Activated T-cell treated with anti-CD3 and anti-CD28 coated beads for 48 hours (primary cell): Measurements from ENCODE around the gene CSNK2A1.
A peak's percentile ranks its signal among the peaks of the same experiment; 100 is the strongest.
"Not testable (repeated sequence)": the region's sequence is repeated elsewhere in the genome, so short reads cannot be mapped to it uniquely, and the experiment has no call there.

Experiments used
- DNase-seq: peaks from one replicate; pipeline ENCODE4 v3.0.0-alpha.2; 2020; ENCODE audit warnings: low read depth

The CSNK2A1 gene

DNA sequence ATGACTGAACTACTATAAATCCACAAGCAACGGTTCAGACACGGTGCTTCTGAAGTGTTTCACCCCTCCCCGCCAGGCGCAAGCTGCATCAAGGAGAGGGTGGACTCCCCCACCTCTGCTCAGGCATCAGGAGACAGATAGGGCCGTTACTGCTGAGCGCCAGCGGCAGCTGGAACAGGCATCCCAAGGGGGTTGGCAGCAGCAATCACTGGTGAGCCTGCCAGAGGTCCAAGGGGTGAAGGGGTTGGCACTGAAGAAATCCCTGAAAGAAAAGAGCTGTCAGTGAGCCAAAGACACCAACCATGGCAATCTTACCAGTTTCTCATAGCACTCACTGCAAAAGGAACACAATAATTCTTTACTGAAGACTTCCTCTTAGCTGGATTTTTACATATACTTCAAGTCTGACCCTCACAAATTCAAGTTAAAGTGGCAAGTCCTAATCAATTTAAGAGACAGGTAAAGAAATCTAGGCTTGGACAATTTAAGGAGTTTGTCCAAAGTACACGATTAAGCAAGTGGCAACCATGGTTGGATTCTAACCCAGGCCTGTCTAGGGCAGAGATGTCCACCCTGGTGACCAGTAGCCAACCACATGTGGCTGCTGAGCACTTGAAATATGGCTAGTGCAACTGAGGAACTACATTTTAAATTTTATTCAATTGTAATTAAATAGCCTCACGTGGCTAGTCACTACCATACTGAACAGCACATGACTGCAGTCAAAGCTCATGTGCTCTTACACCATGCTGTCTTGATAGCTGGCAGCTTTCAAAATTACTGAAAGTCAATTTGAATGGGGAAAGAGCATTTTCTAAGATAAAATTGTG is 59.6 kb downstream of the CSNK2A1 start:
- no peak for DNase-seq

DNA sequence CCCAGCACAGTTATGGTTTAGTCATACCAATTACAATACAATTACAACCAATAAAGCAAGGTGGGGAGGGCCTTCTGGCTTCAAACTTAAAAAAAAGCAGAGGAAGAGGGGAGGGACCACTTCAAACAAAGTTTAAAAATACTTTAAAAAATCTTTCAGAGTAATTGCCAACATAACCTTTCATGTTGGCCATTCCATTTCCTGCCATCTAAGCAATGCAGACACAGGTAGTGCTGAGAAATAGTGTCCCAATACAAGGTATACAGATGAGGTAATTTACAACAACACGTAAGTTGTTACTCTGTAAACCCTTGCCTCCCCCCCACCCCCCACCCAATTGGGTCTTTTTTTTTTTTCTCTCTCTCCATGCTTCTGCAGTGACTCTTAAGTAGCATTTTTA is 62.4 kb downstream of the CSNK2A1 start:
- DNase-seq: no peak

DNA sequence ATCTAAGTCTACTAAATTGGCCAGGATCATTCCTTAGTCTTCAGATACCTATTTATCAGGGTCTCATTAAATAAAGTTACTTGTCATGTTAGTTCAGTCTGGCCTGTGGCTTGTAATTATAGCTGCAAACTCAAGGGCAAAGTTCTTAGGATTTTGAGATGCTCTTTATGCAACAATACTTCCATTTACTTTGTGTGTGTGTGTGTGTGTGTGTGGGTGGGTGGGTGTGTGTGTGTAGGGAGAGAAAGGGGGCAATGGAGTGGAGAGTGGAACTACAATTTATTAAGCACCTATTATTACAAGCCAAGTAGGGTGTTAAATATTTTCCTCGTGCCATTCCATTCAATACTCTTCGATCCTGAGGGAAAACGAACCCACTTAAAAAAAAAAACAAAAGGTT is 63.5 kb downstream of the CSNK2A1 start:
- DNase-seq: no peak

DNA sequence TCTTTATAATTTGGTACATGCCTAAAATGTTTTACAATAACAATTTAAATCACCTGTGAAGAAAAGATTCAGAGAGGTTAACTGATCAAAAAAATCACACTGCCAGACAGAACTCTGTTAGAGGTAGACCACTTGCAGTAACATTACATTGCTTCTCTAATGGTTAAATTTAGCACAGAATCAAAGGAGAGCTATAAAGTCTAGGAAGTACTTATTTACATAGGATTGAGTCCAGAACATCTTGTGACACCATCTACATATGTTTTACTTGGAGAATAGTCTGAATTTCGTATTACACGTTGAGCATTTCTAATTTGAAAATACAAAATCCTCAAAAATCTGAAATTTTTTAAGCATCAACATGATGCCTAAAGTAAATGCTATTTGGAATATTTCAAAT is 64.1 kb downstream of the CSNK2A1 start:
- no peak for DNase-seq

DNA sequence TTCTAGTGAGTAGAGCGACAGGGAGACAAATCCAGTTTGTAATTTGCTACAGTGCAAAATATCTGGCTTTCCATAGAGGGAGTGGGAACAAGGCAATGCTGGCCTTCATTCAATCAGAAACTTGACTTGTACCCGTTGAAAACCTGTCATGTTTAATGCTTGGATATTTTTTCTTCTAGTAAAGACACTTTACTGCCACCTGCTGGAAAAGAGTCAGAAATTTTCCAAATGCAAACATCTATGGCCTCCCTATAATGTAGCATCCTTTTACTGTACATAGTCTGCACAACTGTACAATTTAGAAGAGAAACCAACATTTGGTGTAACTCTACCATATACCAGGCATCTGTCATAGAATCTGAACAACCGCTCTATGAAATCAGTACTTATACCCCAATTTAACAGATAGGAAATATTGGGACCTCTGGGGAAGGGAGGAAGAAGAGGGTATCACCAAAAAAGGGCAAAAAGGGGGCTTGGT is 64.6 kb downstream of the CSNK2A1 start:
- DNase-seq: no peak

DNA sequence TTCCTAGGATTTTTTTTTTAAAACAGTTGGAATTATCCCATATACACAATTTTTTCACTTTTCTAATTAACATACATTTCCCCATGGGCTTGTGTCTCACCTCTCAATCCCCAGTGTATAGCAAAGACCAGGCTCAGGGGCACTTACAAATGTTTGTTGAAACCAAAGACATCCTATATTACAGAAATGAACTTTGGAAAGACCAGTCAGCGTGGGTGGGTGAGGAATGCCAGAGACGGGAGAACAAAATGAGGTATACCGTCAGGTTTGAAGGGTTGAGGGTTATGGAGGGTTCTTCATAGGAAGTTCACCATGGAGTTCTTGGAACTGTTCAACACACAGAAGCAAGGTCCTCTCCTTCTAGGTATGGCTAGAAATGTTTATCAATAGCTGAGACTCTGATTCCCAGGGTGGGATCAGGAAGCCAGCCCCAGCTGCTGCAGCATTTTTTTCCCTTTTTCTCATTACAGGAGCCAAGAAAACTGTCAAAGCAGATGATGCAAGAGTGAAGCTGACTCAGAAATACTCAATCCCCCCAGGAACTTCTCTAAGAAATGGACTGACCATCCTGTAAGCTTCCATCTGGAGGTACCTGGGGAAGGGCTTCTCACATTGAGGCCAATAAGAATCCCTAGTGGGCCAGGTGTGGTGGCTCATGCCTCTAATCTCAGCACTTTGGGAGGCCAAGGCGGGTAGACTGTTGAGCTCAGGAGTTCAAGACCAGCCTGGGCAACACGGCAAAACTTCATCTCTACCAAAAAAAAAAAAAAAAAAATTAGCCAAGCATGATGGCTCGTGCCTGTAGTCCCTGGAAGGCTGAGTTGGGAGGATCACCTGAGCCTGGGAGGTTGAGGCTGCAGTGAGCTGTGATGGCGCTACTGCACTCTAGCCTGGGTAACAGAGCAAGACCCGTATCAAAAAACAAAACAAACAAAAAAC is 65.3 kb downstream of the CSNK2A1 start:
- DNase-seq: no peak

DNA sequence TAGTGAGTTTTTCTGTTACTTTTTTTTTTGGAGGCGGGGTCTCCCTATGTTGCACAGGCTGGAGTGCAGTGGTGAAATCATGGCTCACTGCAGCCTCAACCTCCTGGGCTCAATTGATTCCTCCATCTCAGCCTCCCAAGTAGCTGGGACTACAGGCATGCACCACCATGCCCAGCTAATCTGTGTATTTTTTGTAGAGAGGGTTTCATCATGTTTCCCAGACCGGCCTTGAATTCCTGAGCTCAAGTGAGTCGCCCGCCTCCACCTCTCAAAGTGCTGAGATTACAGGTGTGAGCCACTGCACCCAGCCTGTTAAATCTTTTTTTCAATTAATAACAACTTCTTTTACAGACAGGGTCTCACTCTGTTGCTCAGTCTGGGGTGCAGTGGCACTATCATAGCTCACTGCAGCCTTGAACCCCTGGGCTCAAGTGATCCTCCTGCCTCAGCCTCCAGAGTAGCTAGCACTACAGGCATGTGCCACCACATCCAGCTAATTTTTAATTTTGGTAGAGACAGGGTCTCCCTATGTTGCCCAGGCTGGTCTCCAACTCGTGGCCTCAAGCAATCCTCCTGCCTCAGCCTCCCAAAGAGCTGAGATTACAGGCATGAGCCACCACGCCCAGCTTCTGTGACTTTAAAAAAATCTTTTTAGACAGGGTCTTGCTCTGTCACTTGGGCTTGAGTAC is 66.9 kb downstream of the CSNK2A1 start:
- not testable (repeated sequence) for DNase-seq

DNA sequence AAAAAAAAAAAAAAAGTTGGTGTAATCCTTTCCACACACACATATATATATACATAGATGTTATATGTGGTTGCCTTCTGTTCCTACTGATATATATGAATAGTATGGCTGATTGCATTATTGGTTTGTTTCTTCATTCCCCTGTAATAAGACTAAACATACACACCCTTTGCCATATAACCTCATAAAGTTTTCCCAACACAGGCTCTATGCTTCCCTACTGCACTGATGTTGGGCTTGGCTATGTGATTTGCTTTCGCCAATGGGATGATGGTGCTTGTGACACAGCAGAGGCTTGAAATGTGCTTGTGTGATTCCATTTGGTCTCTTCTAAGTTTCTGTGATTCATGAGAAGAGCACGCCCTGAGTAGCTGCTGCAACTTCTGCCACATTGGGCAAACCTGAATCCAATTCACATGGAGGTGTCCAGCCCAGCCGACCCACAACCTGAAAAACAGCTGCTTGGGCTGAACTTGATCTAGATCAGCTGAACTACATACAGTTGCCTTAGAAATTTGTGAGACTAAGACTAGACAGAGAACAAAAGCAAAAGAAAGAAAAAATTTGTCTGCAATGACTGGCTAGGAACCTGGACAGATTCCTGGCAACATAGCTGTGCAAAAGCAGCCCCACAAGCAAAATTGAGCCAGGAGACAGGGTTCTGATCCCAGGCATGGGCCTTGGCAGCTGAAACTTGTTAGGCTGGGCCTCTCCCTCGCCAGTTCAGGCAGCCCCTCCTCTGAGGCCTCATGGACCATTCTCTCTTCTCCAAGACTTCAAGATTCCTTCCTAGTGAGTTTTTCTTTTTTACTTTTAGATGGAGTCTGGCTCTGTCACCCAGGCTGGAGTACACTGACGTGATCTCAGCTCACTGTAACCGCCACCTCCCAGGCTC is 67.9 kb downstream of the CSNK2A1 start:
- DNase-seq: no peak

DNA sequence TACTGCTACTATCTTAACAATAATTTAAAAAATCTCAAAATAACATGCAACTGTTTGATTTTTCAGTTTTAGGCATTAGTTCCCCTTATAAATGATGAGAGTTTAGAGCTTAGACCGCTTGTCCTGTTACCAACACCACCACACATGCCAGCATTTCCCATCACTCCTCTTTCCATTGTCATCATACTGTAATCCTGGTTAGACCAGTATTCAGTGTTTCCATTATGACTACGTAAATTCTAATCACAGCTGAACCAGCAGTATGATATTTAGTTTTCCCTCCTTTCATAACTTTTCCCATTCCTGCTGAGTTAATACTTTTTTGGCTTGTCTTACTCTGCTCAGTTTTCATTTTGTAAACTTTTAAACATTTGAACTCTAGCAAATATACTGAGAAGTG is 69.0 kb downstream of the CSNK2A1 start:
- no peak for DNase-seq

DNA sequence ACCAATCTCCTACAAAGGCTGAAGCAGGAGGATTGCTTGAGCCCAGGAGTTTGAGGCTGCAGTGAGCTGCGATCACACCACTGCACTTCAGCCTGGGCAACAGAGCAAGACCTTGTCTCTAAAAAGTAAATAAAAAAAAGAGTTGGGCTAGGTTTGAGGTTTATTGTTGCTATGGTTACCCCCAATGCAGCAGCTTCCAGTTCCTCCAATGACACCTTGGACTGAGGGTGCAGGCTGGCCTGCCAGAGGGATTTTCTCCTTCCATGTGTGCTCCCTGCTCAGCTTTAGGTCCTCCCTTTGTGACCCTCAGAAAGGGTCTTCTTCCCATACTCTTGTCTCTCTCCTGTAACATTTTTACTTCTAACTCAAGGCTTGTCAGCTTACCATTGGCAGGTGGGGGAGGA is 70.7 kb downstream of the CSNK2A1 start:
- no peak for DNase-seq

DNA sequence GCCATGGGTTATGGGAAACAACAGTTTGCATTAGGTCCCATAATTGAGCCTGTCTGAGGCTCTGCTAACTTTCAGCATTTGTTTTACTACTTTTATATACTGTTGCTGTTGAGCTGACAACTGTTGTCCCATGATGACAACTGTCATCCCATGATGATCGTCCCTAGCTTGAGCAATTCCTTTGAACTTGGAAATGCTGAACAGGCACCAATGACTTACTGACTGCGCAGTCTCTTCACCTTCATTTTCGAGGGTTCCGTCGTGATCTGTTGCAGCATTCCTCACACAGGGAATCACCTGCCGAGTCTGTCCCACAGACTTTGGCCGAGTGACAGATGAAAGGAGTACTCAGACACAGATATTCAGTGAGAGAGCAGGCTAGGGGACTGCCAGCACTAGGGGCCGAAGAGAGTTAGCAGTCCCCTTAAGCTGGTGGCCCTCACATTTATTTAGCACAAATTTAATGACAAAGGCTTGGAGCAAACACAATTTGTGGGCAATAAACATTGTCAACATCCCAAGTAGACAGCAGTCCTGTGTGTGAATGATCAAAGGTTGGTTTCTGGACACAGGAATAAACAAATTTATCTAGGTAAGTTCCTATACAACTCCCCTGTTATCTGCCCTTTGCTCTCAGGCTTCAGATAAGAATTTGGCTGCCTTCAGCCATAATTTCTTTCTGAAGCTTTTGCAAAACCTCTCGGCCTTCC is 71.3 kb downstream of the CSNK2A1 start:
- no peak for DNase-seq

DNA sequence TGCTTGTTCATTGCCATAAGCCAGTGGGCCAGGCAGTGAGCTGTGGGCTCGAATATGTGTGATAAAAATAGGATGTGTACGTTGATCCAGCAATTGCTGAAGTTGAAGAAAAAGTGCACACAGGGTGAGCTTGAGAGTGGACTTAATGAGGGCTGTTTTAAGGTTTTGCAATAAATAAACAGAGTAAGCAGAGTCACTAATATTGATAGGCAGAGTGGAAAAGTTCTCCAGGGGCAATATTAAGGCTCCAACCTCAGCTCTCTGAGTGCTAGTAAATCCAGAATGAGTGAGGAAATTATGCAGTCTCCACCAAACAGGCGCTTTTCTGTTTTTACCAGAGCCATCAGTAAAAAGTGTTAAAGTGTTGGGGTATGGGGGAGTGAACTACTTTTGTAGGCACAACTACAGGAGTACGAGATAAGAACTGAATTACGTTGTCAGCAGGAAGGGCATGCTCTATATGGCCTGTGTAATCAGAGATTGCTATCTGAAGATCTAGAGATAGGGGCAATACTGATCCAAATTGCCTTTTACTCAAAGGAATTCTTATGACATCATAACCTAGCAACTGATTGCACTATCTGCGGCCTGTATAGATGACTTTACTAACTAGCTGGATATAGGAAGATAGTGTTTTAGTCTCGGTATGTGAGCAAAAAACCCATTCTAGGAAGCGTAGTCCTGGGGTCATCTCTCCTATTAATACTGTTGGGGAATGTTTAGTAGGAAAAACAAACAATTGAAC is 73.7 kb downstream of the CSNK2A1 start:
- no peak for DNase-seq

DNA sequence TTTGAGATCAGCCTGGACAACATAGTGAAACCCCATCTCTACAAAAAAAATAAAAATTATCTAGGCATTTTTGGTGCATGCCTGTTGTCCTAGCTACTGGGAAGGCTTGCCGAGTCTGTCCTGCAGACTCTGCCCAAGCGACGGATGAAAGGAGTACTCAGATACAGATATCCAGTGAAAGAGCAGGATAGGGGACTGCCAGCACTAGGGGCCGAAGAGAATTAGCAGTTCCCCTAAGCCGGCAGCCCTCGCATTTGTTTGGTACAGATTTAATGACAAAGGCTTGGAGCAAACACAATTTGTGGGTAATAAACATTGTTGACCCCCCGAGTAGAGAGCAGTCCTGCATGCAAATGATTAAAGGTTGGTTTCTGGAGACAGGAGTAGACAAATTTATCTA is 75.8 kb downstream of the CSNK2A1 start:
- DNase-seq: no peak

DNA sequence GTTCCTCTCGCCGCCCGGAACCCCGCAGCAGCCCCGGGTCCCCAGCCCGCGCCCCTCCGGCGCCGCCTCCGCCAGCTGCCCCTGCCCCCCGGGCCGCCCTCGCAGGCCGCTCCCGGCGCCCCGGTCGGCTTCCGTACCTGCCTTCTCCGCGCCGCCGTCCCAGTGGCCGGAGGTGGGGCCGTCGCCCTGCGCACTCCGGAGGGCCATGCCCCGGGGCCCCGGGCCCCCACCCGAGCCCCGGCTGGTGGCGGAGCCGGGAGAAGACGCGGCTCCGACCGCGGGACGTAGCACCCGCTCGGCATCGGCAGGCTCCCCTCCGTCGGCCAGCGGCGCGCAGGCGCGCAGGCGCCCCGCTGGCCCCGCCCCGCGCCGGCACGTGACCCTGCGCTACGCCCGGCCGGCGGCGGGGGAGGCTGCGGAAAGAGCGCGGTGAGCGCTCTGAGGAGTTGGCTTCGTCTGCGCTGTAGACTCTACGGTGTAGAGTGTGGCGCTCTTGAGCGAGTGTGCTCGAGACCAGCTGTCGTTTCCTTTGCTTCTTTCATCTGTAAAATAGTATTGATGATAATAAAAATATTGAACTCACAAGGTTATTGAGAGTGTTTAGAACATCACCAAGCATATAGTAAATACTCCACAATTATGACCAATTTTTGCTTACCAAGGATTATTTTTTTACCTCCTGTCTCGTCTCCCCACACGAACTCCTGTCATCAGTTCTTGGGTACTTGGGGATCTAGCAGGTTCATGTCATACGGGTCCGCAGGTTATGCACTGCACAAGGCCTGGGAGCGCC is 81.2 kb downstream of the CSNK2A1 start, which contains the start of gene TBC1D20:
Gene TBC1D20 (minus strand): TSS at position 335 of the 793 bp plus-strand sequence. CDS start 128 bp downstream, at position 207.
- peak; percentile 88 for DNase-seq

DNA sequence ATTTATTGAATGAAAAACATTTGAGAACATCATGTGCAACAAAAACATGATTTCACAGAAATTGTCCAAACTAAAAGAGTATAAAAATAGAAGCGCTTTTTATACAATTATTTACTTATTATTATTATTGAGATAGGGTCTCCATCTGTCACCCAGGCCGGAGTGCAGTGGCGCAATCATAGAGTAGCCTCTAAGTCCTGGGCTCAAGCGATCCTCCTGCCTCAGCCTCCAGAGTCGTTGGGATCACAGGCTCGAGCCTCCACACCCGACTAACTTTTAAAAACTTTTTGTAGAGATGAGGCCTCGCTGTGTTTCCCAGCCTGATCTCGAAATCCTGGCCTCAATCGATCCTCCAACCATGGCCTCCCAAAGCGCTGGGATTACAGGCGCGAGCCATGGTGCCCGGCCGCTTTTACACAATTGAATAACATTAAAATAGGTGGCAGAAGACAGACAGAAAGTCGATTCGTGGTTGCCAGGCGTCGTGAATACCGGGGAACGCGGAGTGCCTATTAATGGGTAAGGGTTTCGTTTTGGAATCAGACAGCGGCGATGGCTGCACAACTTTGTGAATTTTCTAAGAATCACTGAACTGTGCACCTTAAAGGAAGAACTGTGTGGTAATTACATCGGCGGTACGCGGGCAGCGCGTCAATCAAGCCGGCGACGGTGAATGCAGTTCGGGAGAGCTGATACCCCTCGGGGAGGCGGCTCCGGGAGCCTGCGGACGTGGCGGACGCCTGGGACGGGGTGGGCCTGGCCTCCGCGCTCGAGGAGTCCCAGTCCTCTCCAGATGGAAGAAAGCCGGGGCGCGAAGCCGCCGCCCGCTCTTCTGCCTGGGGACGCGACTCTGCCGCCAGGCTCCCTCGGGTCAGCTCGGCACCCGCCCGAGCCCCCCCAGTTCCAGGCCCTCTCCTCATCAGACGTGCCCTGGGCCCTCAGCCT is 82.1 kb downstream of the CSNK2A1 start:
- peak; percentile 54 for DNase-seq

DNA sequence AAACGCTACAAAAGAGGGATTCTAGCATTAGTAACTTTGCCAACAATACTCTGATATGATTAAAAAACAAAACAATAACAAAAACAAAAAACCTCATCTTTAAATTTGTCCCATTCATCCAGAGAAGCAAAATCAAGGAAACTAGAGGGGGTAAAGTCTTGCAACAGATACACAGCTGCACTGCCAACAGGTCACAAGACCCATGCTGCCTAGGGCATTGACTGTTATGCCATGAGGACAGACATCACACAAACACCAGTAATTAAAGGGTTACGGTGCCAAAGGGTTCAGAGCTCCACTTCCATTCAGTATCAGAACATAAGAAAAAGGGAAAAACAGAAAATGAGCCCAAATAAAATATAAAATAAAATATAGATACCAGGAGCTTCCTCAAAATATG is 82.9 kb downstream of the CSNK2A1 start:
- no peak for DNase-seq

DNA sequence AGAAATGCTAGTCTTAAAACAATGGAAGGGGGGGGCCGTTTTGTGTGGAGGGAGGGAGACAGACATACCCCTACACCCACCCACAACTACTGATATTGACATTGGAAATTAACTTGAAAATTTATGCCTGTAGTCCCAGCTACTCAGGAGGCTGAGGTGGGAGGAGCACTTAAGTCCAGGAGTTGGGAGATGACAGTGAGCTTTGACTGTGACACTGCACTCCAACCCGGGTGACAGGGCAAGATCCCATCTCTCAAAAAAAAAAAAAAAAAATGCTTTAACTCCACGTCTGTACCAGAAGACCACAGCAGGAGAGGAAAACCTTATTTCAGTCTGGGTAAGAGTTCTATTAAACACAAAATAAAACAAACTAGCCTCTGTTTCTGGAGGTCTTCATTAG is 83.4 kb downstream of the CSNK2A1 start:
- no peak for DNase-seq

DNA sequence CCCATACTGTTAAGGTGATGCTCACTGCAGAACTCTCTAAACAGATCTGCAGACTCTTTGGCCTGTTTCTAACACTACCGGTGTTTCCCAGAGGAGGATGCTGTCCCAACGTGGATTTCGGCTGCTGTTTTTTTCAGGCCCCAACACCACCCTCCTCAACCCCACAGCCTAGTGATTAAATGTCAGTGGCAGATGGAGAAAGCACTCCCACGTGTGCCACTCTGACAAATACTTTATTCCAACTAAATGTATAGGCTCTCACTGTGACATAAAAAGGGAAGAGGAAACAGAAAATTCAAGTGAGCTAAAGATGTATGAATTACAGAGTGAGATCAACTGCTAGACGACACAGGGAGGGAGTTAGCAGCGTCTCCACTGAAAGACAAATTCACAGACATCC is 84.8 kb downstream of the CSNK2A1 start:
- DNase-seq: no peak
